ENCODE results near the gene TMPRSS13.

TMPRSS13 gene

DNA sequence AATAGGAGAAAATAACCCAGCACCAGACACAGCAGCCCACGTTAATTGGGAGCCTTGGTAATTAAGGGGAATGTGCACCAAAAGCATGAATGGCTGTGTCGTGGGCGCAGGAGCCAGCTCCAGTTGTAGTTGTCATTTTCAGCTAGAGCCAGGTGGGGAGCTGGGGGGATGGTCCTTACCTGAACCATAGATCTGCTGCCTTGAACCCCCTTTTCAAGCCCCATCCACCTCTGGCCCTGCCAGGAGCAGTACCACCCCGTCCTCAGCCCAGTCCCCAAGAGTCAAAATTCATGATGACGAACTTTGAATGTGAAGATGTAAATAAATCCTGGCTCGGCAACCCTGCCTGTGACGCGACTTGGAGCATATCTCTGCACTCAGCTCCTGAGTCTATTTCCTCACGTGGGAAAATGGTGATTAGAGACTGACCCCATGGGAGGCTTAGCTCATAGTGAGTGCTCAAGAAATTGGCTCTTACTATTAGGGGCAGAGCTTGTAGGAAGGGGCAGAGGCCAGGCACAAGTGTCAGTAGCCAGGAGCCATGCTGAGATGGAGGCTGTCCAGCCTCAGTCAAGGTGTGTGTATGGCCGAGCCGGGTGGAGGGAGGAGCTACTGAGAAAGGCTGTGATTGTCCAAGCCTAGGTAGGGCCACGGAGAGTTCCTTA, 52.0 kb downstream of the TMPRSS13 start:
- Histone ChIP-seq H3K36me3 (ENCODE audit: control insufficient read depth, insufficient read depth, low read length) (no peaks in the 10 kb centered on the region), H3K4me1 (ENCODE audit: control insufficient read depth, insufficient read depth, low read length) (peaks cover 12% of the 10 kb centered on the region; the same call in 1 of the 2 replicates), H3K4me3 (ENCODE audit: low read length) (peak overlapping the region; percentile 66; the same call in 1 of the 2 replicates), H3K27me3 (ENCODE audit: control insufficient read depth, insufficient read depth, low read length) (no peaks in the 10 kb centered on the region), H3K27ac (ENCODE audit: low read length) (no peak overlapping the region), H3K9me3 (ENCODE audit: control insufficient read depth, insufficient read depth, low read length) (no peaks in the 10 kb centered on the region)
- WGBS (ENCODE audit: insufficient coverage, insufficient read length): no CpG with 5 or more reads among the region's 12 CpGs
- DNase-seq (ENCODE audit: low read depth, low spot score): no peak

DNA sequence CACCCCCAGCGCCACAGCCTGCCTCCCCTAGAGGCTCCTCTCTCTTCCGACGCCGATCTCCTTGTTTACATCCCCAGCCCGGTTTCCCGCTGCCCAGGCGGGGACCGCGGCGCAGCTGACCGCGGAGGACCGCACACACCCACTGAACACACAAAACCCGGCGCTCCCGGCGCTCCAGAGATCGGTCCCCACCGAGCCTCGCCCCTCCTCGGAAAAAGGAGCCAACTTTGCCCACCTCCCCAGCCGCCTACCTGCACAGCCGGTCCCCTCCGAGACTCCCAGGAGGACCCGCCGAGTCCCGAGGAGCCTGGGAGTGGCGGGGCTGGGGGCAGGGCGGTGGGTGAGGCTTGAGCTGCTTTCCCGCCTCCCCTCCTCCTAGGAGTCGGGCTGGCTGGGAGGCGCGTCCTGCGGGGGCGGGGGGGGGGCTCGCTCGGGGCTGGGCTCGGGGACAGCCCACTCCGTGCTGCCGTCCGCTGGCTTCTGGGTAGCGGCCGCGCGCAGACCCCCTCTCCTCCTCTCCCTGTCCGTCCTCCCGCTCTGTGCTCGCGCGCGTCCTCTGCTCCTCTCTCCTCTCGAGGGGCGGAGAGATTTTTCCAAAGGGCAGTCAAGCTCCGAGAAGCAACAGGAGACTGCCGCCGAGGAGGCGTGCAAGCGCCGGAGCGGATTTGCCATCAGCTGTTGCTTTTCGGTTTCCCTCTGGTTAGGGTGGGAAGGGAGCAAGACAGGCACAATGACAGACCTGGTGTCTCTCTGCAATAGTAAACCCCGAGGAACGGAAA, 52.7 kb downstream of the TMPRSS13 start, which contains the start of gene FXYD6:
TSS of gene FXYD6 (minus strand) at position 318 of the 779 bp plus-strand sequence. CDS start 33,882 bp downstream, outside the sequence.
- no peak for DNase-seq (ENCODE audit: low read depth, low spot score)
- Histone ChIP-seq H3K9me3 (ENCODE audit: control insufficient read depth, insufficient read depth, low read length) (no peaks in the 10 kb centered on the region), H3K4me3 (ENCODE audit: low read length) (peak within 1 kb of the TSS; percentile 66; the same call in 1 of the 2 replicates), H3K36me3 (ENCODE audit: control insufficient read depth, insufficient read depth, low read length) (no peaks in the 10 kb centered on the region), H3K27ac (ENCODE audit: low read length) (no peak within 1 kb of the TSS), H3K27me3 (ENCODE audit: control insufficient read depth, insufficient read depth, low read length) (no peaks in the 10 kb centered on the region), H3K4me1 (ENCODE audit: control insufficient read depth, insufficient read depth, low read length) (peaks cover 12% of the 10 kb centered on the region; the same call in 1 of the 2 replicates)
- no CpG with 5 or more reads among the region's 63 CpGs for WGBS (ENCODE audit: insufficient coverage, insufficient read length)

DNA sequence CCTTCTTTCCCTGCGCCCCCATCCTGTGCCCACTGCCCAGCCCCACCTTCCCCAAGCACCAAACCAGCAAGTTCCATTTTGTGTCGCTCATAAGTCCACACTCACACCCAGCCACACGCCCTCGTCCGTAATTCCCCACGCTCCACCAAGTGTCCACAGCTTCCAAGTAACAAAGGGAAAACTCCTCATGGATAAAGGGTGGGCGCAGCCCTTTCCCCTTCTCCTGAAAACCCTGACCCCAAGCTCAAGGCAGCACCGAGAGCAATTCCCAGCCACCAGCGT, 53.2 kb downstream of the TMPRSS13 start:
- peak overlapping the region; percentile 66; the same call in 1 of the 2 replicates for H3K4me3 ChIP-seq (ENCODE audit: low read length)
- no peaks in the 10 kb centered on the region for H3K36me3 ChIP-seq (ENCODE audit: control insufficient read depth, insufficient read depth, low read length)
- H3K9me3 ChIP-seq (ENCODE audit: control insufficient read depth, insufficient read depth, low read length): no peaks in the 10 kb centered on the region
- H3K4me1 ChIP-seq (ENCODE audit: control insufficient read depth, insufficient read depth, low read length): peaks cover 12% of the 10 kb centered on the region; the same call in 1 of the 2 replicates
- no peaks in the 10 kb centered on the region for H3K27me3 ChIP-seq (ENCODE audit: control insufficient read depth, insufficient read depth, low read length)
- no CpG with 5 or more reads among the region's 9 CpGs for WGBS (ENCODE audit: insufficient coverage, insufficient read length)
- H3K27ac ChIP-seq (ENCODE audit: low read length): no peak overlapping the region
- DNase-seq (ENCODE audit: low read depth, low spot score): no peak

DNA sequence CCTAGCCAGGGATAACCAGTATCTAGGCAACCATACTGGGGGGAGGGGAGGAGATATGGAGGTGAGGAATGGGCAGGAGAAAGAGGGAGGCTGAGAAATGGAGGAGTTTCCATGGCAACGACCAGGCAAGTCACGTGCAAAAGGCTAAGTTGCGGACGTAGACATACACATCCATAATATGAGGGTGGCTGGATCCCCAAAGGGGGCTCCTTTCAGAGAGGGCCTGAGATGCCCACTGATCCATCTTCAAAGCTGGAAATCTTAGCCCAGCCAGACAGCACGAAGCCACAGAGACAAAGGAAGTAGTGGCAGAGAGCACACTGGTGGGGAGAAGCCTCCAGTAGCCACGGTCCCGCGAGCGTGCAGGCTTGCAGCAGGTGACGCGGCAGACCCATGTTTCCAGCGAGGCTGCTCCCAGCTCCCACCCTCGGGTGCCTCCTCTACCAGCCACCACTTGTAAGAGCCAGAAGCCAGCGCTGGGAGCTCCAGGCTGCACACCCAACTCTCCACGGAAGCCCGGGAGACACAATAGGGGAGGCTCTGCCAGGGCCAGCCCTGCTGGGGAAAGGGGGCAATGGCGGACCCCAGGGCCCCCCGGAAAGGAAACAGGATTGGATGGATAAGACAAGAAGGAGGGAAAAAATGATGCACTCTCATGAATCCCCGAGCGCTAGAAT, 53.7 kb downstream of the TMPRSS13 start:
- no peak for DNase-seq (ENCODE audit: low read depth, low spot score)
- WGBS (ENCODE audit: insufficient coverage, insufficient read length): no CpG with 5 or more reads among the region's 20 CpGs
- Histone ChIP-seq H3K9me3 (ENCODE audit: control insufficient read depth, insufficient read depth, low read length) (no peaks in the 10 kb centered on the region), H3K27ac (ENCODE audit: low read length) (no peak overlapping the region), H3K27me3 (ENCODE audit: control insufficient read depth, insufficient read depth, low read length) (no peaks in the 10 kb centered on the region), H3K4me3 (ENCODE audit: low read length) (peak overlapping the region; percentile 66; the same call in 1 of the 2 replicates), H3K4me1 (ENCODE audit: control insufficient read depth, insufficient read depth, low read length) (peaks cover 14% of the 10 kb centered on the region; the same call in 1 of the 2 replicates), H3K36me3 (ENCODE audit: control insufficient read depth, insufficient read depth, low read length) (no peaks in the 10 kb centered on the region)

DNA sequence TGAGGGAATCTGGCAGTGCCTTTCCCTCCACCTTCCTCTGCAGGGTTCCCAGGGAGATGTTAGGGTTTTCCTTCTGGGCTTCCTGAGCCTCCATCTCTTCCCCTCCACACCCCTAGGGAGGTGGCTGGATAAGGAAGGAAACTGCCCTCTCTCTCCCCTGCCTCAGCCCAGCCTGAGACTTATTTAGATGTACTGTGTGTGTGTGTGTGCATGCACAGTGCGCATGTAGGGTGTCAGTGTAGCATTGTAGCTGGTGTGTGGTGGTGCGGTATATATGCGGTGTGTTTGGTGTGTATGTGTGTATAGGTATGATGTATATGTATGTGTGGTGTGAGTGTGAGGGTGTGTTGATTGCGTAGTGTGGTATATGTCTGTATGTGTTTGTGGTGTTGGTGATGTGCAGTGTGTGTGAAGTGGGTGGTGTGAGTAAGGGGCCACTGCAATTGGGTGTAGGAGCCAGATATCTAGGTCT, 54.3 kb downstream of the TMPRSS13 start:
- Histone ChIP-seq H3K4me1 (ENCODE audit: control insufficient read depth, insufficient read depth, low read length) (peaks cover 19% of the 10 kb centered on the region; the same call in 1 of the 2 replicates), H3K36me3 (ENCODE audit: control insufficient read depth, insufficient read depth, low read length) (no peaks in the 10 kb centered on the region), H3K4me3 (ENCODE audit: low read length) (no peak overlapping the region), H3K27me3 (ENCODE audit: control insufficient read depth, insufficient read depth, low read length) (no peaks in the 10 kb centered on the region), H3K9me3 (ENCODE audit: control insufficient read depth, insufficient read depth, low read length) (no peaks in the 10 kb centered on the region), H3K27ac (ENCODE audit: low read length) (no peak overlapping the region)
- DNase-seq (ENCODE audit: low read depth, low spot score): no peak
- WGBS (ENCODE audit: insufficient coverage, insufficient read length): 100% methylated on average over 3 of the region's 4 CpGs

DNA sequence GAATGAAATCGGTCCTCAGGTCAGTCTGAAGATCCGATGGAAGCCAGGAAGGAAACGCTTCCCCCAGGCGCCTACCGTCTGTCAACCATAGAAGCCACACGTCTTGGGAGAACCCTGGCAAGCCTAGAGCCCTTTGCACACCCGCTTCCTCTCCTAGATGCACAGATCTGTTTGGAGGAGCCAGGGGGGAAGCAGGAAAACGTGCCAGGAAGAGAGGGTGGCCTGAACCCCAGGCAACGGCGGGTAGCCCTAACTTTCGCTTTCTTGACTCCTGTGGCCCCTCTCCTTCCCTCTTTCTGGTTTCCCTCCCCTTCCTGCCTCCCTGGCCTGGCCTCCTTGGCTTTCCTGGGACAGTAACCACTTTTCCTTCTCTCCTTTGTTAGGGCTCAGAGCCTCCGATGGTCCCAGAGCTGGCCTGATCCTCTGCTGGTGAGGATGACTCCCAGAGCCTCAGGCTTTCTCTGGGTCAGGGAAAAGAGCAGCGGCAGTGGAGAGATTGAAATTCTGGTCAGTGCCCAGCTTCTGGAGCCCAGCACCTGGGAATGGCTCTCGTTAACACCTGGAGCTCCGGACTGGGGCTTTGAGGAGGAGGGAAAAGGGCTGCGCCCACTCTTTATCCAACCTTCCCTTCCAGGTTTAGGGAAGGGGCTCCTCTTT, 54.8 kb downstream of the TMPRSS13 start:
- no CpG with 5 or more reads among the region's 16 CpGs for WGBS (ENCODE audit: insufficient coverage, insufficient read length)
- DNase-seq (ENCODE audit: low read depth, low spot score): no peak
- H3K27ac ChIP-seq (ENCODE audit: low read length): no peak overlapping the region
- no peak overlapping the region for H3K4me3 ChIP-seq (ENCODE audit: low read length)
- no peaks in the 10 kb centered on the region for H3K27me3 ChIP-seq (ENCODE audit: control insufficient read depth, insufficient read depth, low read length)
- H3K4me1 ChIP-seq (ENCODE audit: control insufficient read depth, insufficient read depth, low read length): peaks cover 21% of the 10 kb centered on the region; the same call in 1 of the 2 replicates
- no peaks in the 10 kb centered on the region for H3K9me3 ChIP-seq (ENCODE audit: control insufficient read depth, insufficient read depth, low read length)
- no peaks in the 10 kb centered on the region for H3K36me3 ChIP-seq (ENCODE audit: control insufficient read depth, insufficient read depth, low read length)

DNA sequence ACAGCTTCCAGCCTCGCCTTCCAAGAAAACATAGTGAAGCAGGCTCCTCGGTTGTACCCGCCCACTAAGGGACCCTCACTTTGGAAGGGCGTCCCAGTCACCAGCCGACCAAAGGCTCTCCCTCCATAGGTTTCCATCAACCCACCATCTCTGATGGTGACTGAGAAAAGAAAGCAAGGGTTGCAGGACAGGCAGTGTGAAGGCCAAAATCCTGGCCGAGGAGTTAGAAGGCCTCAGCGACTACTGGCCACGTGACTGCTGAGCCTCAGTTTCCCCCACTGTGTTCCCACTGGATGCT, 55.4 kb downstream of the TMPRSS13 start:
- no CpG with 5 or more reads among the region's 8 CpGs for WGBS (ENCODE audit: insufficient coverage, insufficient read length)
- H3K27me3 ChIP-seq (ENCODE audit: control insufficient read depth, insufficient read depth, low read length): no peaks in the 10 kb centered on the region
- H3K9me3 ChIP-seq (ENCODE audit: control insufficient read depth, insufficient read depth, low read length): no peaks in the 10 kb centered on the region
- H3K36me3 ChIP-seq (ENCODE audit: control insufficient read depth, insufficient read depth, low read length): no peaks in the 10 kb centered on the region
- no peak overlapping the region for H3K4me3 ChIP-seq (ENCODE audit: low read length)
- peaks cover 21% of the 10 kb centered on the region; the same call in 1 of the 2 replicates for H3K4me1 ChIP-seq (ENCODE audit: control insufficient read depth, insufficient read depth, low read length)
- DNase-seq (ENCODE audit: low read depth, low spot score): no peak
- H3K27ac ChIP-seq (ENCODE audit: low read length): no peak overlapping the region

DNA sequence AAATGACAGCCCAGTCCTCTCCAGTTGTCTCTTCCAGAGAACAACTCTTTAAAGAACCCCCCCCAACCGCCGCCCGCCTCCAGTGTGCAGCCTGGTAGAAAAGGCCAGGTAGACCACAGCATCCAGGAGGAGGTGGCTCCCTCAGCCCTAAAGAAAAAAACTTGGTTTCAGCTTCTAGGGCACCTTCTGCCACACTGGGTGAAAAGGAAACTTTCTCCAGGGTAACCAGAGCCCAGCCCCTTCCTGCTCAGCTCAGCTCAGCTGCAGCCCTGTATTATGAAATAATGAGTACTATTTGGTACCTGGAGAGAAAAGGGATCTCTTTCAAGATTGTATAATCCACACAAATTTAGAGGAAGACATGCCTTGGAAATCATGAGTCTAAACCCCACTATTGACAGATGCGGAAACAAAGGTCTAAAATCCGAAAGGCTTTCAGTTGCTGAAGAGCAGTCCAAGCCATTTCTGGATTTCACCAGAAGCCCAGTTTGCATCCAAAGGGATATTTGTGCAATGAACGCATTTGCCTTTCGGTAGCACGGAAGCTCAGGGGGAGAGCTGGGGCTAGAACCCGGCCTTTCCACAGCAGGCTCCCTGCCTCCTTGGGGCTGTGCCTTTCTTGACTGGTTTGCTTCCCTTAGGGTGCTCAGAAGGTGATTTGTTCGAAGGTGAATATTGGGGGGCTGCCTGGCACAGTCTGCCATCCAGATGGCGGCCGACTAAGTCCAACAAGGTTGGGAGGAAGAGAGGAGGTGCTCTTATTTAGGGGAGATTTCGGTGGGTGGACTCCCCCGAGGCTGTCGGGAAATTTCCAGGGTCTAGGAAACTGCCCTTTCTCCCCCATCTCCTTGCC, 56.0 kb downstream of the TMPRSS13 start:
- whole genome bisulfite sequencing (ENCODE audit: insufficient coverage, insufficient read length): no CpG with 5 or more reads among the region's 15 CpGs
- H3K4me1 ChIP-seq (ENCODE audit: control insufficient read depth, insufficient read depth, low read length): peaks cover 21% of the 10 kb centered on the region; the same call in 1 of the 2 replicates
- no peaks in the 10 kb centered on the region for H3K36me3 ChIP-seq (ENCODE audit: control insufficient read depth, insufficient read depth, low read length)
- no peak for DNase-seq (ENCODE audit: low read depth, low spot score)
- no peaks in the 10 kb centered on the region for H3K27me3 ChIP-seq (ENCODE audit: control insufficient read depth, insufficient read depth, low read length)
- H3K4me3 ChIP-seq (ENCODE audit: low read length): no peak overlapping the region
- no peak overlapping the region for H3K27ac ChIP-seq (ENCODE audit: low read length)
- no peaks in the 10 kb centered on the region for H3K9me3 ChIP-seq (ENCODE audit: control insufficient read depth, insufficient read depth, low read length)

DNA sequence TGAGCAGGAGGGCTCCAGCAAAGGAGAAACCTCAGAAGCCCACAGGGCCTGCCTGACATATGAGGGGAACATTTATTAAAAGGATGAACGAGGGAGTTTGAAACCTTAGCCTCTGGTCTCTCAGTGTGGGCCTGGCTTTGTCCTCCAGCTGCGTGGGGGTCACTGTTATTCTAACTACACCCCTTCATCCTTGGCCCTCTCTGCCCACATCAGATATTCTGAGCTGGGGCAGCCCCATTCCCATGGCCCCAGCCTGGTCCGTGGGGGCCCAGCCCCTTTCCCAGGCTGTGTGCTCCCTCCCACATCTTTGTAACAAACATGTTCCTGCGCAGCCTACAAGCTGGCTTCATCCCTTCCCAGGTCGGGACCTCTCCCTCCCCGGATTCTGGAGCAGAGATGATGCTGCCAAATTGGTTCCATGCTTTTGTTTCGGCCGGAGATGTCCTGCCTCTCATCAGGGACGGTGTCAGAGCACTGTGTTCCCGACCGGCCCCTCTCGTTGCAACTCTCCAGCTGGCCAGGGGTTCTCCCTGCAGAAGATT, 56.7 kb downstream of the TMPRSS13 start:
- H3K4me3 ChIP-seq (ENCODE audit: low read length): no peak overlapping the region
- no peaks in the 10 kb centered on the region for H3K27me3 ChIP-seq (ENCODE audit: control insufficient read depth, insufficient read depth, low read length)
- DNase-seq (ENCODE audit: low read depth, low spot score): no peak
- H3K4me1 ChIP-seq (ENCODE audit: control insufficient read depth, insufficient read depth, low read length): peaks cover 19% of the 10 kb centered on the region; the same call in 1 of the 2 replicates
- H3K27ac ChIP-seq (ENCODE audit: low read length): no peak overlapping the region
- no CpG with 5 or more reads among the region's 12 CpGs for WGBS (ENCODE audit: insufficient coverage, insufficient read length)
- no peaks in the 10 kb centered on the region for H3K9me3 ChIP-seq (ENCODE audit: control insufficient read depth, insufficient read depth, low read length)
- H3K36me3 ChIP-seq (ENCODE audit: control insufficient read depth, insufficient read depth, low read length): no peaks in the 10 kb centered on the region
